Esophagus muscularis mucosa (tissue), 4 donors: ENCODE data around the gene RIMS3. TPM values are rescaled to one million over a fixed set of nuclear protein-coding genes. Genes with fewer than 3 reads are reported as not detected.
A peak's percentile ranks its signal among the peaks of the same experiment; 100 is the strongest.
"Not testable (repeated sequence)": the region's sequence is repeated elsewhere in the genome, so short reads cannot be mapped to it uniquely, and the experiment has no call there.

Source experiments
- DNase-seq: peaks from one replicate; pipeline ENCODE4 v3.0.0-alpha.2; 2017; ENCODE audit errors: extremely low spot score
- H3K27ac ChIP-seq, 4 donors: fragments of 200-600 bp; sonication (generic); replicated peaks in 1 of 4; 1 replicate in 3 of 4; 2 replicates in 1 of 4; pipeline ENCODE4 v1.5.1; 2016 to 2019; ENCODE audit warnings: mild to moderate bottlenecking in 1 of 4
- H3K27me3 ChIP-seq, 4 donors: fragments of 200-600 bp; sonication (generic); one replicate each; pipeline versions ENCODE4 v1.5.1 to v1.6.0; 2016 to 2019
- H3K36me3 ChIP-seq, 4 donors: fragments of 200-600 bp; sonication (generic); one replicate each; pipeline ENCODE4 v1.5.1; 2016 to 2019
- H3K4me1 ChIP-seq, 4 donors: fragments of 200-600 bp; sonication (generic); one replicate each; pipeline ENCODE4 v1.5.1; 2016 to 2019
- H3K4me3 ChIP-seq, 4 donors: fragments of 200-600 bp; sonication (generic); 1 replicate in 2 of 4; 2 replicates in 2 of 4; pipeline ENCODE4 v1.5.1; 2016 to 2019; ENCODE audit warnings: mild to moderate bottlenecking in 4 of 4, moderate library complexity in 1 of 4
- H3K9me3 ChIP-seq, 4 donors: fragments of 200-600 bp; sonication (generic); 1 replicate in 3 of 4; 2 replicates in 1 of 4; pipeline ENCODE4 v1.5.1; 2016 to 2019
- CTCF ChIP-seq, 3 experiments: fragments of 200-600 bp in 2 of 3; fragments of 450-650 bp in 1 of 3; sonication (generic) in 2 of 3; IDR thresholded peaks; one replicate each; pipeline ENCODE4 v1.5.1; 2017 to 2019; ENCODE audit warnings: antibody characterized with exemption in 3 of 3, mild to moderate bottlenecking in 2 of 3, moderate library complexity in 1 of 3
- EP300 ChIP-seq: sonication (generic); formaldehyde crosslinking; IDR thresholded peaks from one replicate; pipeline ENCODE4 v1.6.1; 2017; ENCODE audit warnings: antibody characterized with exemption
- POLR2A ChIP-seq: fragments of 450-650 bp; IDR thresholded peaks from one replicate; pipeline ENCODE4 v1.6.1; 2017; ENCODE audit warnings: antibody characterized with exemption, moderate library complexity, mild to moderate bottlenecking, low read depth
- POLR2AphosphoS5 ChIP-seq, 2 donors: sonication (generic); formaldehyde crosslinking; IDR thresholded peaks; one replicate each; pipeline ENCODE4 v1.6.1; 2017; ENCODE audit warnings: antibody characterized with exemption in 2 of 2
- WGBS: methylation state at CpG from one replicate; pipeline ENCODE4 v1.1.5; 2018; 5-methylcytosine and 5-hydroxymethylcytosine counted together
- intact Hi-C: fragments of 100-400 bp; cut with DNase I; formaldehyde crosslinking; loops from one replicate; pipeline ENCODE4 v1.15.1; 2023
- total RNA-seq, 4 donors: library from RNA; depleted of rRNA; stranded (reverse); fragments of >200 nt; gene quantifications; one replicate each; pipeline versions ENCODE4 v1.1.0 to v1.2.1, GENCODE V29; 2016

RIMS3 gene
- total RNA-seq, 4 donors from 2014 or later, result 5.4 to 15.7 (median 9.2) TPM

- intact Hi-C loops, result no loop called here
- H3K27me3 ChIP-seq, result no peaks in the 10 kb centered on the region
- WGBS, result 83% methylated on average over 3 of the region's 3 CpGs
- no peaks in the 10 kb centered on the region for H3K36me3 ChIP-seq
- H3K4me1 ChIP-seq, result peaks cover 26 to 45% (median 37%) of the 10 kb centered on the region in 4 donors
- no peak overlapping the region for H3K27ac ChIP-seq
- TF ChIP-seq CTCF (IDR thresholded peaks at IDR 0.05) (no peak), POLR2AphosphoS5 (IDR thresholded peaks at IDR 0.05) (no peak), EP300 (no peak), POLR2A (no peak)
- DNase-seq, result no peak
- no peaks in the 10 kb centered on the region for H3K9me3 ChIP-seq
- H3K4me3 ChIP-seq, result no peak overlapping the region
Measured at GRCh38 chr1:40704817-40705733, 39.6 kb upstream of the RIMS3 start.

DNA sequence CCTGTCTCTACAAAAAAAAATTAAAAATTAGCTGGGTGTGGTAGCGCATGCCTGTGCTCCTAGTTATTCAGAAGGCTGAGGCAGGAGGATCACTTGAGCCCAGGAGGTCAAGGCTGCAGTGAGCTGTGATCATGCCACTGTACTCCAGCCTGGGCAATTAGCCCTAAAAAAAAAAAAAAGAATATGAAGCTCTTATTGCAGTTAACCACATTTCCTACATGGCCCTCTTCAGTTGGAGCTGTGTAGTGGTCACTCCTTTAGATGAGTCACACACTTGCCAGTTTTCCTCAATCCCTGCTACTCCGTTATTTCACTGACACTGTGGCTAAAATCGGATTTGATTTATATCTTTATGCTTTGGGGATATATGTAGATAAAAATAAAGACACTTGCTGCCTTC, 37.8 kb upstream of the RIMS3 start:
- Histone ChIP-seq H3K27me3 (no peaks in the 10 kb centered on the region), H3K36me3 (no peaks in the 10 kb centered on the region), H3K9me3 (no peaks in the 10 kb centered on the region), H3K4me3 (no peak overlapping the region), H3K27ac (no peak overlapping the region), H3K4me1 (peaks cover 31 to 58% (median 41%) of the 10 kb centered on the region in 4 donors)
- TF ChIP-seq POLR2A (no peak), EP300 (no peak), POLR2AphosphoS5 (IDR thresholded peaks at IDR 0.05) (no peak), CTCF (IDR thresholded peaks at IDR 0.05) (no peak)
- intact Hi-C loops, result no loop called here
- DNase-seq, result no peak
- whole genome bisulfite sequencing, result 71% methylated on average over 3 of the region's 3 CpGs

GRCh38 chr1:40702810-40703209, 37.3 kb upstream of the RIMS3 start:
- 87% methylated on average over 9 of the region's 9 CpGs for WGBS
- H3K27ac ChIP-seq, H3K27me3 ChIP-seq, DNase-seq, H3K36me3 ChIP-seq, H3K9me3 ChIP-seq, intact Hi-C loops, H3K4me3 ChIP-seq: not testable (repeated sequence)
- H3K4me1 ChIP-seq, result peaks cover 29 to 59% (median 41%) of the 10 kb centered on the region in 4 donors

DNA sequence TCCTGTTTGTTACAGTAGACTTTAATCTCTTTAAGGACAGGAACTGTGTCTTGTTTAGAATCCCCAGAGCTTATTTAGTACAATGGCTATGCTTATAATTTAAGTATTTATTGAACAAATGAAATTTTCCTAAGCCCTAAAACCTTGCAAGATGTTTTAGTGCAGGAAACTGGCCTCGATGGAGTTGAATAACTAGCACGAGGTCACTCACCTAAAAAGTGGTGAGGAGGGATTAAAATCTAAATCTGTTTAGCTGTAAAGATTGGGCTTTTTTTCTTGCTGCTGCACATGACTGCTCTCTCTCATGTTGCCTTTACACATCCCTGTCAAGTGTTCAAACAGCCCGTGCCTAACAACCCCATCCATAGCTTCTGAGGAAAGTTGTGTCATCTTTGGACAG, 36.2 kb upstream of the RIMS3 start:
- Histone ChIP-seq H3K27me3 (no peaks in the 10 kb centered on the region), H3K36me3 (no peaks in the 10 kb centered on the region), H3K9me3 (no peaks in the 10 kb centered on the region), H3K4me3 (no peak overlapping the region), H3K4me1 (peaks cover 37 to 69% (median 51%) of the 10 kb centered on the region in 4 donors), H3K27ac (no peak overlapping the region)
- TF ChIP-seq POLR2A, result no peak
- TF ChIP-seq EP300, result no peak
- TF ChIP-seq CTCF (IDR thresholded peaks at IDR 0.05), result no peak
- no peak for TF ChIP-seq POLR2AphosphoS5 (IDR thresholded peaks at IDR 0.05)
- WGBS, result 77% methylated on average over 3 of the region's 3 CpGs
- no peak for DNase-seq
- intact Hi-C loops, result no loop called here

GRCh38 chr1:40699787-40700186, 34.3 kb upstream of the RIMS3 start:
- DNase-seq, result no peak
- Histone ChIP-seq H3K36me3 (peaks cover 0 to 4% (median 0%) of the 10 kb centered on the region in 4 donors), H3K4me1 (peaks cover 41 to 73% (median 60%) of the 10 kb centered on the region in 4 donors), H3K27ac (peak overlapping the region in 1 of 4 donors; percentile 40), H3K9me3 (no peaks in the 10 kb centered on the region), H3K4me3 (no peak overlapping the region), H3K27me3 (no peaks in the 10 kb centered on the region)
- TF ChIP-seq EP300 (no peak), POLR2AphosphoS5 (IDR thresholded peaks at IDR 0.05) (no peak), CTCF (IDR thresholded peaks at IDR 0.05) (no peak), POLR2A (no peak)
- WGBS, result 88% methylated on average over 6 of the region's 6 CpGs
- intact Hi-C loops, result no loop called here
